GM19324 (cell line): Measurements from ENCODE around the gene PLD1.

ENCODE experiments used
- ATAC-seq: cut with Tn5 transposase; IDR thresholded peaks from one replicate; pipeline ENCODE4 v1.9.1; 2021; ENCODE audit warnings: mild to moderate bottlenecking, moderate library complexity; ENCODE audit not compliant: unreplicated experiment, low FRiP score

PLD1 gene

GRCh38 chr3:171678971-171679492, 131.3 kb downstream of the PLD1 start:
- ATAC-seq = no peak

- no peak for ATAC-seq
These were observed 132.6 kb downstream of the PLD1 start for GRCh38 chr3:171677706-171678105.

GRCh38 chr3:171676601-171677175, 133.6 kb downstream of the PLD1 start:
- no peak for ATAC-seq

- ATAC-seq = no peak
These were observed 136.3 kb downstream of the PLD1 start for GRCh38 chr3:171673951-171674350.

- no peak for ATAC-seq
These were observed 137.7 kb downstream of the PLD1 start for GRCh38 chr3:171672538-171672937.

GRCh38 chr3:171672124-171672523, 138.2 kb downstream of the PLD1 start:
- no peak for ATAC-seq

GRCh38 chr3:171671709-171672108, 138.6 kb downstream of the PLD1 start:
- no peak for ATAC-seq

- no peak for ATAC-seq
These were observed 143.8 kb downstream of the PLD1 start for GRCh38 chr3:171666516-171666915.

GRCh38 chr3:171663805-171664204, 146.5 kb downstream of the PLD1 start:
- ATAC-seq = no peak

GRCh38 chr3:171661484-171661883, 148.8 kb downstream of the PLD1 start:
- ATAC-seq = no peak

- no peak for ATAC-seq
These were observed 150.1 kb downstream of the PLD1 start for GRCh38 chr3:171660188-171660587.

- ATAC-seq = no peak
These were observed 151.4 kb downstream of the PLD1 start for GRCh38 chr3:171658841-171659240.

GRCh38 chr3:171654809-171655208, 155.5 kb downstream of the PLD1 start:
- no peak for ATAC-seq

- ATAC-seq = no peak
These were observed 156.0 kb downstream of the PLD1 start for GRCh38 chr3:171654326-171654725.

GRCh38 chr3:171653701-171654100, 156.6 kb downstream of the PLD1 start:
- no peak for ATAC-seq

- ATAC-seq = no peak
These were observed 157.4 kb downstream of the PLD1 start for GRCh38 chr3:171652932-171653331.

- no peak for ATAC-seq
These were observed 160.2 kb downstream of the PLD1 start for GRCh38 chr3:171649911-171650592.

- no peak for ATAC-seq
These were observed 161.0 kb downstream of the PLD1 start for GRCh38 chr3:171649267-171649666.

- ATAC-seq = no peak
These were observed 162.2 kb downstream of the PLD1 start for GRCh38 chr3:171648069-171648468.

GRCh38 chr3:171646357-171647133, 163.7 kb downstream of the PLD1 start:
- no peak for ATAC-seq

- ATAC-seq = no peak
These were observed 165.6 kb downstream of the PLD1 start for GRCh38 chr3:171644681-171645080.
